Stimulated activated CD4-positive, alpha-beta T cell treated with anti-CD3 and anti-CD28 coated beads, TNF-alpha, amount 100 ng/mL, for 24 hours (primary cell): ENCODE results near the gene TNFSF13.
A peak's percentile ranks its signal among the peaks of the same experiment; 100 is the strongest.

Source experiments
- DNase-seq, 3 experiments: peaks; one replicate each; pipeline ENCODE4 v3.0.0-alpha.2; 2020; ENCODE audit warnings: low read depth in 3 of 3

The TNFSF13 gene

DNA sequence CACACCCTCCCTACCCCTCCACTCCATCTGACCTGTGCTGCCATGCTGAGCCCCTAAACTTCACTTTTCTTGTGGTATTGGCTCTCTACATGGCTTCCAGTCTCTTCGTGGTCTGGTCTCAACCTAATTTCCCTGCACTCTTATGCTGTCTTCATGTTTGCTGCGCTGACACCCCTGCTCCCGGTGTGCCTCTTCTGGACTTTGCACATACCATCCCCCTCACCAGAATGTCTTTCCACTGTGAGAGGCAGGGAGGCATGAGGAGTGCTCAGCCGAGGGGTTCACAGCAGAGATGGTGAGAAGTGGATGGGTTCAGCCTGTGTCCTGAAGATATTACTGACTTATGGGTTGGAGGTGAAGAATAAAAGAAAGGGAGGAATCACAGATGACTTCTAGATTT, 7.2 kb upstream of the TNFSF13 start:
- no peak for DNase-seq

DNA sequence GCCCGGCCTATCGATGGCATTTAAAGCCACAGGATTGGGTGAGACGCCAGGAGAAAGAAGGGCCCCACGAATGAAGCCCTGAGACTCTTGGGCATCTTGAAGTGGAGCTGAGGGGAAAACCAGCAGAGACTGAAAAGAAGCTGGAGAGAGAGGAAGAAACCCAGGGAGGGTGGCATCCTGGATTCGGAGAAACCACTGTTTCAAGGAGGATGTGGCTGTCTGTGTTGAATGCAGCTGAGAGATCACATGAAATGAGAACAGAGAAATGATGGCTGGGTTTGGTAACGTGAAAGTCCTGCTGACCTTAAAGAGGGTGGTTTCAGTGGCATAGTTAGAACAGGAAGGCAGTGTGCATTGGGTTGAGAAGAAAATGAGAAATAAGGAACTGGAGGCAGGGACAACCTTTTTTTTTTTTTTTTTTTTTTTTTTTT, 5.9 kb upstream of the TNFSF13 start:
- DNase-seq: no peak

DNA sequence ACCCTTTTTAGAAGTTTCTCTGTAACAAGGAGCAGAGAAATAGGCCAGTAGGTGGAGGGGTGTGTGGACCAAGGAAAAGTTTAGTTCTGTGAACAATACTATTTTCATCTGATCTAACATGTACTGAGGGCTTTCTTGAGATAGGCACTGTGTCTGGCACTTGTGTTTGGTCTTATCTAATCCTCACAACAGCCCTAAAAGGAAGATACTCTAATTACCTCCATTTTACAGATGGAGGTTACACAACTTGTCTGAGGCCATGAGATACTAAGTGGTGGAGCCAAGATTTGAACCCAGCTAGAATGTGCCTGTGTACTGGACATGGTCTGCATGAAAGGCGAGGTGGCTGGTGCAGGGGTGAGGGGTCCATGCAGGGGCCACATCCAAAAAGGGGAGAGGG, 5.2 kb upstream of the TNFSF13 start:
- no peak for DNase-seq

DNA sequence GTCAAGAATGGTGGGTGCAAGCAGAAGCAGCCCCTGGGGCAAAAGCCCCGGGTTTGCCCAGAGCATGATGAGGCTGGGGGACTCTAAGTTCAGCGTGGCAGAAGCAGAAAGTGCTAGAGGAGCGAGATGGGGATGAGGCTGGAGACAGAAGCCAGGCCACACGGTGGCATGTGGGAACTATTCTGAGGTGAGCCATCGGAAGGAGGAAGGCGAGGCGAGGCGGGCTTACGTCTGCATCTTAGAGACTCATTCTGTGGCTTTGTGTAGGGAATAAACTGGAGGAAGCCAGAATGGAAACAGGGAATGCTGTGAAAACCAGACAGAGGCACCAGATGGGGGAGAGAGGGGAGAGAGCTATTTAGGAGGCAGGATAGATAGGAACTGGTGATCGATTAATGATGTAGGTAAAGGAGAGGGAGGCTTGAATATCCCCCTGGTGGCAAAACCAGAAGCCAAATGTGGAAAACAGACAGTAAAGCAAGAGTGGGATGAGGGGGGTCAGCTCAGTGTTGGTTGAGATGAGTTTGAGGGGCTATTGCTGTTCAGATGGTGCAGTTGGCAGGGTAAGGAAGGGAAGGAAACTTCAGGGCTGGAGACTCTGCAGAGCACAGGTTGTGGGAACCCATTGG, 3.1 kb upstream of the TNFSF13 start:
- no peak for DNase-seq

DNA sequence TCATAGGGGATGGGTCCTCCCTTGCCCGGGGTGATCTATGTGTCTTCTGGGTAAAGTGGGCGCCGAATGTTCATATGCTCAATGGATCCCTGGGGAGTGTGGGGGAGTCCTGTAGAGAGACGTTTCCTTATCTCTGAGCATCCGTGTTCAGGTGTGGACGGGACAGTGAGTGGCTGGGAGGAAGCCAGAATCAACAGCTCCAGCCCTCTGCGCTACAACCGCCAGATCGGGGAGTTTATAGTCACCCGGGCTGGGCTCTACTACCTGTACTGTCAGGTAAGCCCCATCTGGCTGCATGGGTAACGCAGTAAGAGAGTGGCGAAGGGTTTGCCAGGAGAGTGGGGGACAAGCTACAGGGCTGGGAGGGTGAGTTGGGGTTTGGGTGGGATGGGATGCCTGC, 1.9 kb upstream of the TNFSF13 start:
- no peak for DNase-seq

DNA sequence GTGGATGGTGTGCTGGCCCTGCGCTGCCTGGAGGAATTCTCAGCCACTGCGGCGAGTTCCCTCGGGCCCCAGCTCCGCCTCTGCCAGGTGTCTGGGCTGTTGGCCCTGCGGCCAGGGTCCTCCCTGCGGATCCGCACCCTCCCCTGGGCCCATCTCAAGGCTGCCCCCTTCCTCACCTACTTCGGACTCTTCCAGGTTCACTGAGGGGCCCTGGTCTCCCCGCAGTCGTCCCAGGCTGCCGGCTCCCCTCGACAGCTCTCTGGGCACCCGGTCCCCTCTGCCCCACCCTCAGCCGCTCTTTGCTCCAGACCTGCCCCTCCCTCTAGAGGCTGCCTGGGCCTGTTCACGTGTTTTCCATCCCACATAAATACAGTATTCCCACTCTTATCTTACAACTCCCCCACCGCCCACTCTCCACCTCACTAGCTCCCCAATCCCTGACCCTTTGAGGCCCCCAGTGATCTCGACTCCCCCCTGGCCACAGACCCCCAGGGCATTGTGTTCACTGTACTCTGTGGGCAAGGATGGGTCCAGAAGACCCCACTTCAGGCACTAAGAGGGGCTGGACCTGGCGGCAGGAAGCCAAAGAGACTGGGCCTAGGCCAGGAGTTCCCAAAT, 1.3 kb upstream of the TNFSF13 start:
- no peak for DNase-seq

DNA sequence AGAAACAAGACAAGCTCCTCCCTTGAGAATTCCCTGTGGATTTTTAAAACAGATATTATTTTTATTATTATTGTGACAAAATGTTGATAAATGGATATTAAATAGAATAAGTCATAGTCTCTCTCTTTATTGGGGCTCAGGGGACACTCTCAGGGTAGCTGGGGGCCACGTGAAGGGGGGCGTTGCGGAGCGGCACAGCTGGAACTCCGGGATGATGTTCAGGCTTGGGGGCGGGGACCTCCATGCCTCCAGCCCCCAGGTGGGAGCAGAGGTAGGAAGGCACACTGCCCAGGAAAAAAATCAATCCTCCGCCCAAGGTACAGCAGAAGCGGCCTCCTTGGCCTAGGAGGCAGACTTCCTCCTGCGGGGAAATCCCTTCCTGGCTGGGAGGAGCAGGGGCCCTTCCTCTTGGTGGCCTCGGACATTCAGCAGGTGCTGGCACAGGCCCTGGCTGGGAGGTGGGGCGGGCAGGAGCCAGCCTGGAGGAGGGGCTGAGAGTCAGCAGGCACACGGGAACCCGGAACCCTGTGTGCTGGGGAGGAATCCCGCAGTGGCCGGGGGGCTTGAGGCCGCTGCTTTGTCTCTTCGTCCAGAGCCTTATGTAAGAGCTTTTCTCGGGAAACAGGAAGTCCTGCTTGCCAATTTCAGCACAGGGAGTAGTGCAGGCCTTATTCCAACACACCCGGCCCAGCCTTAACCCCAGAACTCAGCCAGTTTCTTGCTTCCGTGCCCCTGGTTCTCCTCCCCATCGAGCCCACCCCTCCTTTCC, 591 bp upstream of the TNFSF13 start:
- DNase-seq: no peak

DNA sequence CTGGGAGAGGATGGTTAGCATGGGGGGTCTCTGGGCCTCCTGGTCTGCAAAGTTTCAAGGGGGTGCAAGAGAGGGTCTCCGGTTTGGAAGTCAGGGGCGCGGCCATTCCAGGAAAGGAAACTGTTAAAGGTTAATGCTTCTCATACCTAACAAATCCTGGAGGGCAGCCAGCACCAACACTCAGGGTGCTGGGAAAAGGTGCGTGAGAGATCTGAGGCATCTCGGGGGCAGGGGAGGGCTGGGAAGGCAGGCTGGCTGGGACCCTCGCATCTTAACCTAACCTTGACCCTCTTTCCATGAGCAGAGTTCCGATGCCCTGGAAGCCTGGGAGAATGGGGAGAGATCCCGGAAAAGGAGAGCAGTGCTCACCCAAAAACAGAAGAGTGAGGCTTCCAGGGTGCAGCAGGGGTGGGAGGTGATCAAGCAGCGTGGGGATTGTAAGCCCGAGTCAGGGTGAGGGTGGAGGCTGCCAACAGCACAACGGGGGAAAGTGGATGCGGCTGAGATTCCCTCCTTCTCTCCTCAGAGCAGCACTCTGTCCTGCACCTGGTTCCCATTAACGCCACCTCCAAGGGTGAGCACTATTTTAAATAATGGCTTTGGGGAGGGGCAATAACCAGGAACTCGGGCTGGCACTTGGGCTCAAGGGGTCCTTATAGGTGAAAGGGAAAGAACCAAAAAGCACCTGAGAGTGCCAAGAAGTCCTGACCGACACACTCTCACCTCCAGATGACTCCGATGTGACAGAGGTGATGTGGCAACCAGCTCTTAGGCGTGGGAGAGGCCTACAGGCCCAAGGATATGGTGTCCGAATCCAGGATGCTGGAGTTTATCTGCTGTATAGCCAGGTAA, 996 bp downstream of the TNFSF13 start:
- no peak for DNase-seq

DNA sequence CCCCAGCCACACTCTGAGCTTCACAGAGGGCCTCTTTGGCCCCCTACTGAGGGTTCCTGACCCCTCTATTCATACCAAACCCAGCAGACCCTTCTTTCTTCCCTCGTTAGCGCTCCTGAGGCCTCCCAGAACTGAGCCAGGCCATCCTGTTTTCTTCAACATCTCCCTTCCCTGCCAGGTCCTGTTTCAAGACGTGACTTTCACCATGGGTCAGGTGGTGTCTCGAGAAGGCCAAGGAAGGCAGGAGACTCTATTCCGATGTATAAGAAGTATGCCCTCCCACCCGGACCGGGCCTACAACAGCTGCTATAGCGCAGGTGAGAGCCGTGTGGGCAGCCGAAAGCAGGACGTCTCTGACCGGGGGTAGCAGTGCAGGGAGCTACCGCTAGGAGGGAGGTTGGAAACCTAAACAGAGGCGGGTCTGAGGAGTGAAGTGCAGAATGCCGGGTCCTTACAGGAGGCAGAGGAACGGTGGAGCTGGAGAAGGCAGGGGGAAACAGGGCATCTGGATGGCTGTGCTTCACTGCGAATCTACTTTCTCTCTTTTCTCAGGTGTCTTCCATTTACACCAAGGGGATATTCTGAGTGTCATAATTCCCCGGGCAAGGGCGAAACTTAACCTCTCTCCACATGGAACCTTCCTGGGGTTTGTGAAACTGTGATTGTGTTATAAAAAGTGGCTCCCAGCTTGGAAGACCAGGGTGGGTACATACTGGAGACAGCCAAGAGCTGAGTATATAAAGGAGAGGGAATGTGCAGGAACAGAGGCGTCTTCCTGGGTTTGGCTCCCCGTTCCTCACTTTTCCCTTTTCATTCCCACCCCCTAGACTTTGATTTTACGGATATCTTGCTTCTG, 1.9 kb downstream of the TNFSF13 start:
- DNase-seq: peak in 1 of 3 experiments; percentile 63

DNA sequence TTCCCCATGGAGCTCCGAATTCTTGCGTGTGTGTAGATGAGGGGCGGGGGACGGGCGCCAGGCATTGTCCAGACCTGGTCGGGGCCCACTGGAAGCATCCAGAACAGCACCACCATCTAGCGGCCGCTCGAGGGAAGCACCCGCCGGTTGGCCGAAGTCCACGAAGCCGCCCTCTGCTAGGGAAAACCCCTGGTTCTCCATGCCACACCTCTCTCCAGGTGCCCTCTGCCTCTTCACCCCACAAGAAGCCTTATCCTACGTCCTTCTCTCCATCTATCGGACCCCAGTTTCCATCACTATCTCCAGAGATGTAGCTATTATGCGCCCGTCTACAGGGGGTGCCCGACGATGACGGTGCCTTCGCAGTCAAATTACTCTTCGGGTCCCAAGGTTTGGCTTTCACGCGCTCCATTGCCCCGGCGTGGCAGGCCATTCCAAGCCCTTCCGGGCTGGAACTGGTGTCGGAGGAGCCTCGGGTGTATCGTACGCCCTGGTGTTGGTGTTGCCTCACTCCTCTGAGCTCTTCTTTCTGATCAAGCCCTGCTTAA, 2.6 kb downstream of the TNFSF13 start:
- DNase-seq: peak; percentile 76 to 87 (median 78)

DNA sequence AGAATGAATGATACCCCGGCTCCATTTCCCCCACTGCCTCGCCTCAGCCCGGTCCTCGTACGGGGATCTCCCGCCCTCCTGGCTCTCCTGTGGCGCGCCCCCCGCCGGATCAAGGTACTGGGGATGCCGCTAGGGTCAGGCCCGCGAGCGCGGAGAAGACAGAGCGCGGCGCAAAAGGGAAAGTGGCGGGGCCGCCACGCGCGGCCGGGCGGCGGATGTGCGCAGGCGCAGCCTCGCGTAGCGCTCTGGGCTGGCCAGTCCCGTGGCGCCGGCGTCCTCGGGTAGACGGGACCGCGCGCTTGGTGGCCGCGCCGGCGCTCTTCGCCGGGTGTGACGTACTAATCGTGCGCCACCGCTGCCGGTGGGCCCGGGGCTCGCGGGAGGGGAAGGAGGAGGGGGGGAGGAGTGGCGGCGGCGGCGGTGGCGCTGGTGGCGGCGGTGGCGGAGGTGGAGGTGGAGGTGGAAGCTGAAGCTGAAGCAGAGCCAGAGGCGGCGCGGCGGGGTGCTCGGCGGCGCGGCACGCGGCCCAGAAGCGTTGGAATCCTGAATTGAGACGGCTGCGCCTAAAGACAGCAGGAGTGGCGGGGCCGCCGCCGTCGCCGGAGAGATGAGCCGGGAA, 3.1 kb downstream of the TNFSF13 start, which contains the start of gene SENP3:
Gene SENP3, plus strand, starts transcription at position 331 of the 619 bp plus-strand sequence. CDS start 1,158 bp downstream, outside the sequence.
- peak; percentile 81 to 88 (median 85) for DNase-seq

DNA sequence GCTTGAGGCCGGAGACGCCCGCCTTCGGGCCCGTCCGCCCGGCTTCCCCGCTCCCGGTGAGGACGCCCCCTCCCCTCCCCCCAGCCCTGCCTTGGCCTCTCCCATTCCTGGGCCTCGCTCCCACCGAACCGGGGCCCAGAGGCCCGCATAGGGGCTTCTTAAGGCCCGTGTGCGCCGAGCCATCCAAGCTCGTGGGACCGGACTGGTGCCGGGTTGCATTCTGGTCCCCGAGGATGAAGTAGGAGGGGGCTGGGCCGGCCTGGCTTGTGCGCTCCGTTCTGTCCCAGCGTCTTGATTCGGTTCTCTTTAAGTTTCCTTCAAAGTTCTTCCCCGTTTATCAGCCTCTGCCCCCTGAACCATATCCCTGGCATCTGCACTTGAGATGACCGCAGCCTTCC, 3.7 kb downstream of the TNFSF13 start:
- no peak for DNase-seq

DNA sequence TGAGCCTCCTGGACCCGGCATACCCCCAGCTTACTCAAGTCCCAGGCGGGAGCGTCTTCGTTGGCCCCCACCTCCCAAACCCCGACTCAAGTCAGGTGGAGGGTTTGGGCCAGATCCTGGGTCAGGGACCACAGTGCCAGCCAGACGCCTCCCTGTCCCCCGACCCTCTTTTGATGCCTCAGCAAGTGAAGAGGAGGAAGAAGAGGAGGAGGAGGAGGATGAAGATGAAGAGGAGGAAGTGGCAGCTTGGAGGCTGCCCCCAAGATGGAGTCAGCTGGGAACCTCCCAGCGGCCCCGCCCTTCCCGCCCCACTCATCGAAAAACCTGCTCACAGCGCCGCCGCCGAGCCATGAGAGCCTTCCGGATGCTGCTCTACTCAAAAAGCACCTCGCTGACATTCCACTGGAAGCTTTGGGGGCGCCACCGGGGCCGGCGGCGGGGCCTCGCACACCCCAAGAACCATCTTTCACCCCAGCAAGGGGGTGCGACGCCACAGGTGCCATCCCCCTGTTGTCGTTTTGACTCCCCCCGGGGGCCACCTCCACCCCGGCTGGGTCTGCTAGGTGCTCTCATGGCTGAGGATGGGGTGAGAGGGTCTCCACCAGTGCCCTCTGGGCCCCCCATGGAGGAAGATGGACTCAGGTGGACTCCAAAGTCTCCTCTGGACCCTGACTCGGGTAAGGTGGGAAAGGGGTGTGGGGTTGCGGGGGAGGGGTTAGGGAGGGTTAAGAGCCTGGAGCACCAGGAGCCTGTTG, 4.7 kb downstream of the TNFSF13 start:
- no peak for DNase-seq

DNA sequence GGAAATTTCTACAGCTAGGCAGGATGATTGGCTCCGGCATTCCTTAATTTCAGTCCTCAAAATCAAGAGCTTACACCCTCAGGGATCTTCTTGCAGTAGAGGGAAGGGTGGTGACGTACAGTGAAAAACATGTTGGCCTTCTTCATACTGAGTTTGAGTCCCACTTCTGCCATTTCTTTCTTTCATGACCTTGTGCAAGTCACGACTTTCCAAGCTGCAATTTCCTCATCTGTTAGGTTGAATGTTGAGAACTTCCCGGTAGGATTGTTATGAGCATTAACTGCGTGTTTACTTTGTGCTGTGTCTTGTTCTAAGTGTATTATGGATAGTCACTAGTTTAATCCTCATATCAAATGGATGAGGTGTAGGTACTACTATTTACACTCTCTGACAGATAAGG, 11.0 kb downstream of the TNFSF13 start:
- DNase-seq: no peak

DNA sequence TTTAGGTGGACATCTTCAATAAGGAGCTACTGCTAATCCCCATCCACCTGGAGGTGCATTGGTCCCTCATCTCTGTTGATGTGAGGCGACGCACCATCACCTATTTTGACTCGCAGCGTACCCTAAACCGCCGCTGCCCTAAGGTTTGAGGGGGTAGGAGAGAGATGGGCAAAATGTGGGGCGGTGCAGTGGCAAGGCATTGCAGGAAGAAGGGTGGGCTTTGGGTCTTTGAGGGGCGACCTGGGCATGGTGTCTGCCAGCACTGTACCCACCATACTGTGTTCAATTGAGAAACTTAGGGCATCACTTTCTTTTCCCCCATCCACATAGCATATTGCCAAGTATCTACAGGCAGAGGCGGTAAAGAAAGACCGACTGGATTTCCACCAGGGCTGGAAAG, 11.8 kb downstream of the TNFSF13 start:
- DNase-seq: no peak

DNA sequence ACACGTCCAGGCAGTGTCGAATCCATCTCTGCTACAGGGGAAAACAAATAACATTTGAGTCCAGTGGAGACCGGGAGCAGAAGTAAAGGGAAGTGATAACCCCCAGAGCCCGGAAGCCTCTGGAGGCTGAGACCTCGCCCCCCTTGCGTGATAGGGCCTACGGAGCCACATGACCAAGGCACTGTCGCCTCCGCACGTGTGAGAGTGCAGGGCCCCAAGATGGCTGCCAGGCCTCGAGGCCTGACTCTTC, 13.7 kb downstream of the TNFSF13 start:
- peak in 1 of 3 experiments; percentile 98 for DNase-seq

DNA sequence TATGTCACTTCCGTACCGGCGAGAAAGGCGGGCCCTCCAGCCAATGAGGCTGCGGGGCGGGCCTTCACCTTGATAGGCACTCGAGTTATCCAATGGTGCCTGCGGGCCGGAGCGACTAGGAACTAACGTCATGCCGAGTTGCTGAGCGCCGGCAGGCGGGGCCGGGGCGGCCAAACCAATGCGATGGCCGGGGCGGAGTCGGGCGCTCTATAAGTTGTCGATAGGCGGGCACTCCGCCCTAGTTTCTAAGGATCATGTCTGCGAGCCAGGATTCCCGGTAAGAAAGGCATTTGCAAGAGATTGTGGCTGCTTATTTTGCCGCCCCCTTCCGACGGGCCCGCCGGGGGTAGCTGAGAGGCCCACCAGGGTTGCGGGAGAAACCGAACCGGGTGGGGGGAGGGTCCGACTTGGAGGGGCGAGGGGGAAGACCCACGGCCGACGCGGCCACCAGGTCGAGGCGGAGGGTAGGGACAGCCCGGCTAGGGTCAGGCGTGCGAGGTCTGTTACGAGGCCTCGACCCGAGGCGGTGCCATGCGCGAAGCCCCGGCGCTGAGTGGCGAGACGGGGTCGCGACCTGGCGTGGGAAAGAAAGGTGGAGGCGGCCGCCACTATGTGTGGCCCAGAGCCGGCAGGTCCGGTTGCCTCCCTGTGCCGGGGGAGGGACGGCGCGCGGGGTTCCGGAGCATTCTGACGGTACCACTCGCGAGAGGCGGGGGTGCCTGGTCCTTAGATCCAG, 14.2 kb downstream of the TNFSF13 start:
- DNase-seq: peak in 2 of 3 experiments; percentile 99 to 100

DNA sequence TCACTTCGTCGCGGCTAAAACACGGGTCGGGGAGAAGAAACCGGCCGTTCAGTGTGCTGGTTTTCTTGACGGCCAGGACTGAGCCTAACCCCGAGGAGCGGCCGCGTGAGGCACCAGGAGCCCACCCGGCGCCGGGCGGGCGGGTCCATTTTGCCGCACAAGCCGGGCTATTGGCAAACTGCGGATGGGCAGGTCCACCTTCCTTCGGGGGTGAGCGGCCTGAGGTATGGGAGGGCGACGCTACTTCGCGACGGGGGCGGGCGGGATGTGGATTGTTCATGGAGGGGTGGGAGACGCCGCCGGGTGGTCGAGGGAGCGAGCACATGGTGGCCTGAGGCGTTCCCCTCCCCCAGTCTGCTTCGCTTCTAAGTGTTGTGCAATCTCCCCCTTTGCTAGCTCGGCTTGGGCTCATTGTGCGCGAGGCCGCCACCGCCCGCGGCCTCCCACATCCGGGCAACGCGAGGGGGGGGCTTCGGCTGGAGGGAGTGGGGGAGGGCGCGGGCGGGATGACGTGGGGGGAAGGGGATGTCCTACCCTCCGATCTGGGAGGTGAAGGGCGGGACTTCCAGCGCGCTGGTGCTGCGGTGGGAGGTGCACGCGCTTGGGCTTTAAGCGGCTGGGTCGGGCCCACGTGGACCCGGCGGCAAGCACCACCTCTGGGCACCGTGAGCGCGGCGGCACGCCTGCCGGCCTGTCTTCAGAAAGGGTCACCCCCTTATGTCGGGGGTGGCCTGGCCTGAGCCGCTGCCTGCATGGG, 15.0 kb downstream of the TNFSF13 start:
- peak; percentile 81 to 88 (median 82) for DNase-seq
